HG03432 (cell line): Measurements from ENCODE around the gene TBC1D30.

Experiments
- ATAC-seq: cut with Tn5 transposase; IDR thresholded peaks from one replicate; pipeline ENCODE4 v1.9.1; 2021; ENCODE audit warnings: mild to moderate bottlenecking, moderate library complexity; ENCODE audit not compliant: unreplicated experiment

TBC1D30 gene

GRCh38 chr12:64903479-64904152 is 79.2 kb downstream of the TBC1D30 start:
- no peak for ATAC-seq

GRCh38 chr12:64907097-64907496 is 82.7 kb downstream of the TBC1D30 start:
- ATAC-seq: no peak

GRCh38 chr12:64909124-64909523 is 84.7 kb downstream of the TBC1D30 start:
- no peak for ATAC-seq

- no peak for ATAC-seq
Observed at GRCh38 chr12:64911081-64911480, 86.6 kb downstream of the TBC1D30 start.

- no peak for ATAC-seq
Observed at GRCh38 chr12:64911912-64912311, 87.5 kb downstream of the TBC1D30 start.

GRCh38 chr12:64912516-64913255 is 88.2 kb downstream of the TBC1D30 start:
- no peak for ATAC-seq

GRCh38 chr12:64915242-64915641 is 90.8 kb downstream of the TBC1D30 start:
- no peak for ATAC-seq

- ATAC-seq: no peak
Observed at GRCh38 chr12:64916411-64917261, 92.2 kb downstream of the TBC1D30 start.

GRCh38 chr12:64918344-64918743 is 93.9 kb downstream of the TBC1D30 start:
- ATAC-seq: no peak

- ATAC-seq: no peak
Observed at GRCh38 chr12:64918801-64919200, 94.4 kb downstream of the TBC1D30 start.

GRCh38 chr12:64922853-64923252 is 98.4 kb downstream of the TBC1D30 start:
- ATAC-seq: no peak

GRCh38 chr12:64923536-64923935 is 99.1 kb downstream of the TBC1D30 start:
- ATAC-seq: peak; percentile 51
